Liver (tissue), 9 donors: ENCODE measurements around the gene IL18RAP. TPM values are rescaled to one million over a fixed set of nuclear protein-coding genes. Genes with fewer than 3 reads are reported as not detected.

Source experiments
- DNase-seq: peaks from one replicate; pipeline ENCODE4 v3.0.0-alpha.2; 2017; ENCODE audit warnings: low spot score
- H3K27ac ChIP-seq, 2 donors: one replicate each; pipeline ENCODE4 v1.7.0; 2013; ENCODE audit warnings: inconsistent platforms in 2 of 2, low read length in 2 of 2, control low read depth in 1 of 2, low read depth in 1 of 2, mild to moderate bottlenecking in 1 of 2
- H3K27me3 ChIP-seq, 4 donors: one replicate each; pipeline versions ENCODE4 v1.6.1 to v1.7.0; 2013; ENCODE audit warnings: low read length in 3 of 4, inconsistent platforms in 1 of 4, mild to moderate bottlenecking in 1 of 4, moderate library complexity in 1 of 4; ENCODE audit not compliant: control insufficient read depth in 4 of 4, insufficient read depth in 4 of 4
- H3K36me3 ChIP-seq, 4 donors: one replicate each; pipeline versions ENCODE4 v1.6.1 to v1.7.0; 2013; ENCODE audit warnings: low read length in 3 of 4, mild to moderate bottlenecking in 3 of 4, low read depth in 1 of 4, moderate library complexity in 1 of 4; ENCODE audit not compliant: control insufficient read depth in 4 of 4, insufficient read depth in 3 of 4
- H3K4me1 ChIP-seq, 4 donors: one replicate each; pipeline versions ENCODE4 v1.6.1 to v1.7.0; 2013; ENCODE audit warnings: low read length in 3 of 4, mild to moderate bottlenecking in 3 of 4, moderate library complexity in 1 of 4; ENCODE audit not compliant: control insufficient read depth in 4 of 4, insufficient read depth in 4 of 4
- H3K4me3 ChIP-seq, 3 donors: one replicate each; pipeline versions ENCODE4 v1.6.1 to v1.7.0; 2013; ENCODE audit warnings: low read length in 3 of 3, control low read depth in 1 of 3, low read depth in 1 of 3, mild to moderate bottlenecking in 1 of 3
- H3K9ac ChIP-seq, 2 donors: one replicate each; pipeline ENCODE4 v1.7.0; 2013; ENCODE audit warnings: low read length in 2 of 2, mild to moderate bottlenecking in 2 of 2, moderate library complexity in 2 of 2, control low read depth in 1 of 2, low read depth in 1 of 2
- H3K9me3 ChIP-seq, 4 donors: one replicate each; pipeline versions ENCODE4 v1.6.1 to v1.7.0; 2013; ENCODE audit warnings: low read length in 3 of 4; ENCODE audit not compliant: control insufficient read depth in 4 of 4
- ATF3 ChIP-seq: IDR thresholded peaks from 2 replicates; pipeline ENCODE4 v1.6.1; 2016; ENCODE audit warnings: antibody characterized with exemption
- EGR1 ChIP-seq, 2 donors: IDR thresholded peaks; 2 replicates each; pipeline ENCODE4 v1.6.1; 2016 to 2018; ENCODE audit warnings: antibody characterized with exemption in 2 of 2, low read depth in 2 of 2
- FOXA1 ChIP-seq: IDR thresholded peaks from 2 replicates; pipeline ENCODE4 v1.6.1; 2016; ENCODE audit warnings: antibody characterized with exemption
- FOXA2 ChIP-seq: IDR thresholded peaks from 2 replicates; pipeline ENCODE4 v1.6.1; 2016; ENCODE audit warnings: antibody characterized with exemption
- GABPA ChIP-seq, 2 donors: IDR thresholded peaks in 1 of 2; conservative IDR thresholded peaks in 1 of 2; 2 replicates each; pipeline ENCODE4 v1.6.1; 2016; ENCODE audit warnings: antibody characterized with exemption in 2 of 2, mild to moderate bottlenecking in 1 of 2, moderate library complexity in 1 of 2
- HNF4A ChIP-seq, 2 donors: conservative IDR thresholded peaks; 2 replicates each; pipeline ENCODE4 v1.6.1; 2016; ENCODE audit warnings: antibody characterized with exemption in 2 of 2, mild to moderate bottlenecking in 2 of 2
- HNF4G ChIP-seq: IDR thresholded peaks from 2 replicates; pipeline ENCODE4 v1.6.1; 2016; ENCODE audit warnings: antibody characterized with exemption
- JUND ChIP-seq, 2 donors: IDR thresholded peaks; 2 replicates each; pipeline ENCODE4 v1.6.1; 2016; ENCODE audit warnings: antibody characterized with exemption in 2 of 2
- NR2F2 ChIP-seq: IDR thresholded peaks from 2 replicates; pipeline ENCODE4 v1.6.1; 2016; ENCODE audit warnings: antibody characterized with exemption
- RAD21 ChIP-seq, 2 donors: IDR thresholded peaks; 2 replicates each; pipeline ENCODE4 v1.6.1; 2016; ENCODE audit warnings: antibody characterized with exemption in 2 of 2, mild to moderate bottlenecking in 2 of 2
- REST ChIP-seq: IDR thresholded peaks from 2 replicates; pipeline ENCODE4 v1.6.1; 2016; ENCODE audit warnings: antibody characterized with exemption, mild to moderate bottlenecking
- RXRA ChIP-seq, 2 donors: IDR thresholded peaks; 2 replicates each; pipeline ENCODE4 v1.6.1; 2017 to 2018; ENCODE audit warnings: antibody characterized with exemption in 2 of 2, mild to moderate bottlenecking in 1 of 2
- TAF1 ChIP-seq: conservative IDR thresholded peaks from 2 replicates; pipeline ENCODE4 v1.6.1; 2016; ENCODE audit warnings: antibody characterized with exemption, mild to moderate bottlenecking
- YY1 ChIP-seq: IDR thresholded peaks from 2 replicates; pipeline ENCODE4 v1.6.1; 2016; ENCODE audit warnings: antibody characterized with exemption, mild to moderate bottlenecking
- WGBS: extraction: QIAGEN DNeasy Blood & Tissue Kit; methylation state at CpG from one replicate; pipeline ENCODE4 v1.1.7; 2013; 5-methylcytosine and 5-hydroxymethylcytosine counted together
- polyA plus RNA-seq, 2 donors: library from polyadenylated mRNA; stranded (reverse) in 1 of 2; unstranded in 1 of 2; fragments of 200-250 nt in 1 of 2; fragments of >200 nt in 1 of 2; fragmentation: Nextera tagmentation in 1 of 2; extraction: Ambion mirVana in 1 of 2; gene quantifications; one replicate each; pipeline versions ENCODE4 v1.2.1 to v1.2.3, GENCODE V29; 2013 to 2015
- total RNA-seq, 2 donors: library from RNA; depleted of rRNA; stranded (reverse); fragments of >200 nt; gene quantifications; one replicate each; pipeline ENCODE4 v1.2.3, GENCODE V29; 2014
- TF ChIP-seq, protein P1 (sequence below): fragments of 150-350 bp; IDR thresholded peaks from 2 replicates; pipeline ENCODE4 v1.5.1; 2017; ENCODE audit warnings: improper control_type of control experiment, low read depth, low read length; ENCODE audit not compliant: missing input control
- TF ChIP-seq, protein P2 (sequence below): IDR thresholded peaks from 2 replicates; pipeline ENCODE4 v1.6.1; 2016; ENCODE audit warnings: antibody characterized with exemption
- TF ChIP-seq, protein P3 (sequence below): IDR thresholded peaks from 2 replicates; pipeline ENCODE4 v1.6.1; 2016; ENCODE audit warnings: antibody characterized with exemption
- donor health status: healthy.
- donor health status: healthy.
- donor health status: healthy.
- donor health status: healthy.
- donor health status: healthy.

The IL18RAP gene
- total and polyA plus RNA-seq, 4 donors = 0.14 to 7.3 (median 1.4) TPM

GRCh38 chr2:102478686-102479470, 55.9 kb downstream of the IL18RAP start (continued):
- TF ChIP-seq, protein P1, sequence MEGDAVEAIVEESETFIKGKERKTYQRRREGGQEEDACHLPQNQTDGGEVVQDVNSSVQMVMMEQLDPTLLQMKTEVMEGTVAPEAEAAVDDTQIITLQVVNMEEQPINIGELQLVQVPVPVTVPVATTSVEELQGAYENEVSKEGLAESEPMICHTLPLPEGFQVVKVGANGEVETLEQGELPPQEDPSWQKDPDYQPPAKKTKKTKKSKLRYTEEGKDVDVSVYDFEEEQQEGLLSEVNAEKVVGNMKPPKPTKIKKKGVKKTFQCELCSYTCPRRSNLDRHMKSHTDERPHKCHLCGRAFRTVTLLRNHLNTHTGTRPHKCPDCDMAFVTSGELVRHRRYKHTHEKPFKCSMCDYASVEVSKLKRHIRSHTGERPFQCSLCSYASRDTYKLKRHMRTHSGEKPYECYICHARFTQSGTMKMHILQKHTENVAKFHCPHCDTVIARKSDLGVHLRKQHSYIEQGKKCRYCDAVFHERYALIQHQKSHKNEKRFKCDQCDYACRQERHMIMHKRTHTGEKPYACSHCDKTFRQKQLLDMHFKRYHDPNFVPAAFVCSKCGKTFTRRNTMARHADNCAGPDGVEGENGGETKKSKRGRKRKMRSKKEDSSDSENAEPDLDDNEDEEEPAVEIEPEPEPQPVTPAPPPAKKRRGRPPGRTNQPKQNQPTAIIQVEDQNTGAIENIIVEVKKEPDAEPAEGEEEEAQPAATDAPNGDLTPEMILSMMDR = no peak

GRCh38 chr2:102480285-102481195, 57.6 kb downstream of the IL18RAP start:
- no peaks in the 10 kb centered on the region for H3K36me3 ChIP-seq
- H3K4me3 ChIP-seq = no peak overlapping the region
- TF ChIP-seq RAD21 (IDR thresholded peaks at IDR 0.05) (no peak), FOXA1 (no peak), YY1 (no peak)
- TF ChIP-seq, protein P2, sequence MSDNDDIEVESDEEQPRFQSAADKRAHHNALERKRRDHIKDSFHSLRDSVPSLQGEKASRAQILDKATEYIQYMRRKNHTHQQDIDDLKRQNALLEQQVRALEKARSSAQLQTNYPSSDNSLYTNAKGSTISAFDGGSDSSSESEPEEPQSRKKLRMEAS = no peak
- no peak overlapping the region for H3K27ac ChIP-seq
- H3K9ac ChIP-seq = no peak overlapping the region
- no peaks in the 10 kb centered on the region for H3K9me3 ChIP-seq
- no peak for DNase-seq
- no peaks in the 10 kb centered on the region for H3K4me1 ChIP-seq
- WGBS = 83% methylated on average over 11 of the region's 11 CpGs
- H3K27me3 ChIP-seq = peaks cover 0 to 2% (median 0%) of the 10 kb centered on the region in 4 donors

- no peaks in the 10 kb centered on the region for H3K36me3 ChIP-seq
- no peaks in the 10 kb centered on the region for H3K4me1 ChIP-seq
- H3K9me3 ChIP-seq = no peaks in the 10 kb centered on the region
- no peak overlapping the region for H3K4me3 ChIP-seq
- no peak overlapping the region for H3K9ac ChIP-seq
- peaks cover 0 to 2% (median 0%) of the 10 kb centered on the region in 4 donors for H3K27me3 ChIP-seq
- no peak for DNase-seq
- WGBS = 78% methylated on average over 7 of the region's 7 CpGs
- H3K27ac ChIP-seq = no peak overlapping the region
- no peak for TF ChIP-seq FOXA2
- no peak for TF ChIP-seq GABPA (IDR thresholded peaks at IDR 0.05 in 1 of 2, conservative IDR thresholded peaks at IDR 0.05 in 1 of 2)
- no peak for TF ChIP-seq RAD21 (IDR thresholded peaks at IDR 0.05)
- no peak for TF ChIP-seq YY1
- TF ChIP-seq EGR1 (IDR thresholded peaks at IDR 0.05; ENCODE audit: low read depth in 2 of 2) = no peak
- TF ChIP-seq RXRA (IDR thresholded peaks at IDR 0.05) = no peak
- no peak for TF ChIP-seq FOXA1
- TF ChIP-seq REST = no peak
- TF ChIP-seq, protein P1 = no peak
- no peak for TF ChIP-seq TAF1
- no peak for TF ChIP-seq HNF4A (conservative IDR thresholded peaks at IDR 0.05)
- TF ChIP-seq, protein P2 = no peak
- TF ChIP-seq, protein P3, sequence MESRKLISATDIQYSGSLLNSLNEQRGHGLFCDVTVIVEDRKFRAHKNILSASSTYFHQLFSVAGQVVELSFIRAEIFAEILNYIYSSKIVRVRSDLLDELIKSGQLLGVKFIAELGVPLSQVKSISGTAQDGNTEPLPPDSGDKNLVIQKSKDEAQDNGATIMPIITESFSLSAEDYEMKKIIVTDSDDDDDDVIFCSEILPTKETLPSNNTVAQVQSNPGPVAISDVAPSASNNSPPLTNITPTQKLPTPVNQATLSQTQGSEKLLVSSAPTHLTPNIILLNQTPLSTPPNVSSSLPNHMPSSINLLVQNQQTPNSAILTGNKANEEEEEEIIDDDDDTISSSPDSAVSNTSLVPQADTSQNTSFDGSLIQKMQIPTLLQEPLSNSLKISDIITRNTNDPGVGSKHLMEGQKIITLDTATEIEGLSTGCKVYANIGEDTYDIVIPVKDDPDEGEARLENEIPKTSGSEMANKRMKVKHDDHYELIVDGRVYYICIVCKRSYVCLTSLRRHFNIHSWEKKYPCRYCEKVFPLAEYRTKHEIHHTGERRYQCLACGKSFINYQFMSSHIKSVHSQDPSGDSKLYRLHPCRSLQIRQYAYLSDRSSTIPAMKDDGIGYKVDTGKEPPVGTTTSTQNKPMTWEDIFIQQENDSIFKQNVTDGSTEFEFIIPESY = no peak
- no peak for TF ChIP-seq ATF3
- TF ChIP-seq NR2F2 = no peak
- no peak for TF ChIP-seq JUND (IDR thresholded peaks at IDR 0.05)
- TF ChIP-seq HNF4G = no peak
These were observed 59.0 kb downstream of the IL18RAP start for GRCh38 chr2:102481931-102482330.
